HepG2 (cell line): ENCODE data around the gene LHX1. TPM values are rescaled to one million over a fixed set of nuclear protein-coding genes. Genes with fewer than 3 reads are reported as not detected.

Experiments
- ATAC-seq: fragments of 200-7000 bp; cut with Tn5 transposase; 3 replicates; pipeline ENCODE4 v1.9.1; 2020; ENCODE audit warnings: mild to moderate bottlenecking, moderate library complexity
- BruUV-seq: library from RNA; stranded (reverse); fragments of 400-500 nt; replicated peaks from 2 replicates; lab custom pipeline; 2021; lab: Mats Ljungman, UMichigan
- CTCF ChIA-PET: fragments of 300-600 bp; formaldehyde crosslinking; extraction: SDS; loops from one replicate; lab custom pipeline; 2021; ENCODE audit warnings: low total read pairs, inconsistent platforms, low intra/inter-chr PET ratio; lab: Yijun Ruan, JAX
- POLR2A ChIA-PET: fragments of 350-600 bp; sonication (Branson Sonifier 250); formaldehyde crosslinking; loops from one replicate; lab custom pipeline; 2020; ENCODE audit warnings: antibody characterized with exemption, inconsistent platforms; lab: Yijun Ruan, JAX
- DNase-seq: peaks from one replicate; pipeline ENCODE4 v3.0.0-alpha.2; 2015; ENCODE audit warnings: low spot score
- FAIRE-seq: peaks from 3 replicates; lab custom pipeline; 2011; peaks lifted over from hg19 to GRCh38; lab: Jason Lieb, UNC
- H2AFZ ChIP-seq: one replicate; pipeline ENCODE4 v1.6.1; 2011; ENCODE audit warnings: low read length, inconsistent platforms
- H3K27ac ChIP-seq: fragments of 300-600 bp; 3 replicates; pipeline ENCODE4 v1.8.0; 2011; ENCODE audit warnings: mixed run types, mild to moderate bottlenecking, mixed read lengths, low read length, inconsistent platforms; ENCODE audit not compliant: insufficient read depth; ENCODE audit errors: extremely low read length
- H3K27me3 ChIP-seq, 2 experiments: fragments of 200-600 bp in 1 of 2; 2 replicates in 1 of 2; 3 replicates in 1 of 2; pipeline versions ENCODE4 v1.6.0 to v1.8.0; 2011; ENCODE audit warnings: low read length in 2 of 2, mild to moderate bottlenecking in 2 of 2, moderate library complexity in 2 of 2, inconsistent platforms in 1 of 2; ENCODE audit not compliant: insufficient read depth in 2 of 2, control insufficient read depth in 1 of 2
- H3K36me3 ChIP-seq, 2 experiments: fragments of 200-600 bp in 1 of 2; replicated peaks in 1 of 2; 2 replicates in 1 of 2; 3 replicates in 1 of 2; pipeline versions ENCODE4 v1.5.1 to v1.8.0; 2011; ENCODE audit warnings: low read length in 2 of 2, inconsistent platforms in 1 of 2; ENCODE audit not compliant: insufficient read depth in 2 of 2, control insufficient read depth in 1 of 2
- H3K4me1 ChIP-seq: 2 replicates; pipeline ENCODE4 v1.5.1; 2012; ENCODE audit warnings: low read length, inconsistent platforms; ENCODE audit not compliant: insufficient read depth
- H3K4me2 ChIP-seq: 2 replicates; pipeline ENCODE4 v1.6.0; 2011; ENCODE audit warnings: low read depth, low read length, inconsistent platforms
- H3K4me3 ChIP-seq, 3 experiments: fragments of 200-600 bp in 1 of 3; sonication (generic), shearing (Covaris generic) in 1 of 3; replicated peaks in 1 of 3; 2 replicates each; pipeline ENCODE4 v1.5.1; 2011 to 2016; ENCODE audit warnings: low read length in 3 of 3, inconsistent platforms in 2 of 3, low read depth in 2 of 3, mild to moderate bottlenecking in 2 of 3, control low read depth in 1 of 3, mixed read lengths in 1 of 3; ENCODE audit not compliant: insufficient read depth in 1 of 3
- H3K79me2 ChIP-seq: one replicate; pipeline ENCODE4 v1.6.1; 2011; ENCODE audit warnings: low read length, inconsistent platforms; ENCODE audit not compliant: insufficient read depth
- H3K9ac ChIP-seq: 2 replicates; pipeline ENCODE4 v1.6.0; 2011; ENCODE audit warnings: mild to moderate bottlenecking, low read depth, low read length, inconsistent platforms; ENCODE audit not compliant: insufficient read depth
- H3K9me3 ChIP-seq: 2 replicates; pipeline ENCODE4 v1.5.1; 2012; ENCODE audit warnings: mild to moderate bottlenecking, low read length
- H4K20me1 ChIP-seq: 2 replicates; pipeline ENCODE4 v1.6.0; 2011; ENCODE audit warnings: inconsistent platforms, mild to moderate bottlenecking, low read length, moderate library complexity; ENCODE audit not compliant: insufficient read depth
- ELF4 ChIP-seq: sonication (generic); formaldehyde crosslinking; IDR thresholded peaks from 2 replicates; pipeline ENCODE4 v1.5.0; 2020; ENCODE audit warnings: missing genetic modification reagents, mild to moderate bottlenecking, moderate library complexity, borderline replicate concordance
- FOXA1 ChIP-seq, 2 experiments: fragments of 450-650 bp in 1 of 2; sonication (generic) in 1 of 2; formaldehyde crosslinking in 1 of 2; IDR thresholded peaks; 2 replicates each; pipeline versions ENCODE4 v1.4.0 to v1.6.1; 2016 to 2020; ENCODE audit warnings: missing genetic modification reagents in 1 of 2
- GZF1 ChIP-seq: sonication (generic); formaldehyde crosslinking; IDR thresholded peaks from 2 replicates; pipeline ENCODE4 v1.5.1; 2020; ENCODE audit warnings: mild to moderate bottlenecking, missing genetic modification reagents
- KDM5A ChIP-seq: fragments of 200-600 bp; sonication (generic); IDR thresholded peaks from 2 replicates; pipeline ENCODE4 v1.7.0; 2018; ENCODE audit warnings: antibody characterized with exemption, mild to moderate bottlenecking, low read length, borderline replicate concordance
- MED1 ChIP-seq: sonication (generic); formaldehyde crosslinking; IDR thresholded peaks from 2 replicates; pipeline ENCODE4 v1.4.0; 2020; ENCODE audit warnings: missing genetic modification reagents
- NCOR1 ChIP-seq: fragments of 200-600 bp; sonication (generic); IDR thresholded peaks from 2 replicates; pipeline ENCODE4 v1.7.0; 2017; ENCODE audit warnings: antibody characterized with exemption, low read length, borderline replicate concordance
- NR2F2 ChIP-seq: IDR thresholded peaks from 2 replicates; pipeline ENCODE4 v1.6.1; 2012; ENCODE audit warnings: low read depth, inconsistent platforms, borderline replicate concordance
- PHB2 ChIP-seq: fragments of 450-650 bp; IDR thresholded peaks from 2 replicates; pipeline ENCODE4 v1.6.1; 2018; ENCODE audit not compliant: partially characterized antibody
- REPIN1 ChIP-seq: sonication (generic); formaldehyde crosslinking; IDR thresholded peaks from 2 replicates; pipeline ENCODE4 v1.8.0; 2022; ENCODE audit warnings: missing genetic modification reagents, low read depth, mild to moderate bottlenecking, borderline replicate concordance
- ZNF546 ChIP-seq: sonication (generic); formaldehyde crosslinking; conservative IDR thresholded peaks from 2 replicates; pipeline ENCODE4 v1.8.1; 2023; ENCODE audit warnings: mild to moderate bottlenecking, missing genetic modification reagents
- ZNF577 ChIP-seq: sonication (generic); formaldehyde crosslinking; IDR thresholded peaks from 2 replicates; pipeline ENCODE4 v1.4.0; 2020; ENCODE audit warnings: mild to moderate bottlenecking, low read depth, missing genetic modification reagents, borderline replicate concordance
- WGBS: methylation state at CpG from one replicate; pipeline ENCODE4 v1.1.6; 2017; ENCODE audit warnings: low lambda C conversion rate; 5-methylcytosine and 5-hydroxymethylcytosine counted together
- in situ Hi-C: cut with HindIII; loops from 2 replicates; pipeline ENCODE4 v1.10.0; 2017; ENCODE audit warnings: low pct_unique_long_range_greater_than_20kb; ENCODE audit not compliant: extremely low pct_ligation_motif_present
- intact Hi-C: fragments of 100-400 bp; cut with micrococcal nuclease; formaldehyde crosslinking; loops from one replicate; pipeline ENCODE4 v1.10.0; 2022; ENCODE audit not compliant: unreplicated experiment
- polyA plus RNA-seq, 8 experiments: library from polyadenylated mRNA; depleted of rRNA in 3 of 8; stranded (reverse) in 7 of 8; unstranded in 1 of 8; fragments of >200 nt; fragmentation: Illumina TruSeq in 4 of 8; extraction: Trizol in 4 of 8; gene quantifications; 2 replicates each; pipeline versions ENCODE4 v1.2.1 to v1.2.3, GENCODE V29; 2011 to 2016; ENCODE audit warnings: low read depth in 4 of 8, missing spikeins in 1 of 8, mixed read lengths in 1 of 8; ENCODE audit not compliant: insufficient read depth in 1 of 8
- total RNA-seq, 5 experiments: library from RNA; depleted of rRNA; stranded (reverse); fragments of >200 nt; fragmentation: Illumina TruSeq; extraction: Trizol; gene quantifications; 2 replicates each; pipeline ENCODE4 v1.2.3, GENCODE V29; 2016; ENCODE audit warnings: low read depth in 1 of 5
- TF ChIP-seq, protein P1 (sequence below): sonication (generic); formaldehyde crosslinking; IDR thresholded peaks from 2 replicates; pipeline ENCODE4 v1.5.1; 2020; ENCODE audit warnings: mild to moderate bottlenecking, missing genetic modification reagents
- TF ChIP-seq, protein P2 (sequence below): sonication (generic); formaldehyde crosslinking; IDR thresholded peaks from 2 replicates; pipeline ENCODE4 v1.4.0; 2020; ENCODE audit warnings: missing genetic modification reagents, borderline replicate concordance
- TF ChIP-seq, protein P3 (sequence below): sonication (generic); formaldehyde crosslinking; IDR thresholded peaks from 2 replicates; pipeline ENCODE4 v1.5.1; 2020; ENCODE audit warnings: mild to moderate bottlenecking, missing genetic modification reagents, moderate library complexity

Gene LHX1
- total and polyA plus RNA-seq, 2 of the 13 experiments (the other 11 are each of a cell fraction or from before 2014, with no cell fraction given) = not detected

DNA sequence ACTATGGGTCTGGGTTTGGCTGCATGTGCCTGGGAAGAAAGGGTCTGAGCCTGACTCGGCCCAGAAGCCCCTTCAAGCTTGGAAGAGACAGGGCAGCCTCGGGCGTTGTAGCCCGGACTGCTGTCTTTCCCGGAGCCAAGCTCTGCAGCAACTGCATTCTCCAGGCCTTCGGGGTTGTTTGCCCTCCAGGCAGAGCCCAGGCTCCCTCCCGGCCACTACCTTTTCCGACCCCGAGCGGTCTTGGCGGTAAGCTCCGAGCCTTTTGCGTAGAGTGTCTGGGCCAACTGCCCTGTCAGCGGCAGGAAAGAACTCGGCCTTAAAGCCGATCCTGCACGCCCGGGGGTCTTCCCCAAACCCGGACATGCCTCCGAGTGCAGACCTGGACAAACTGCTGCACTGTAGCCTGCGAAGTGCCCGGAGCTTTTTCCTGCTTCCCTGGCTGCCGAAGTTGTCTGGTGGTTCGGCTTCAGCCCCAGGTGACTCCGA lies 1.3 kb downstream of the LHX1 start:
- ChIA-PET POLR2A (interaction anchor here (1.8 kb wide), 1 partner anchor 10 kb away, joined by 7 read pairs; the partner anchor contains the start of gene AATF), CTCF (no interaction called here)
- Histone ChIP-seq H2AFZ (no peak overlapping the region), H3K79me2 (no peaks in the 10 kb centered on the region), H3K4me3 (peak overlapping the region in 1 of 3 experiments; percentile 58; a peak in 1 of 6 replicates), H3K27ac (no peak overlapping the region), H4K20me1 (peaks cover 21% of the 10 kb centered on the region; the same call in 1 of the 2 replicates), H3K36me3 (no peaks in the 10 kb centered on the region), H3K4me1 (peaks cover 54% of the 10 kb centered on the region), H3K4me2 (peak overlapping the region; percentile 52), H3K27me3 (peaks cover 44 to 88% of the 10 kb centered on the region in 2 experiments), H3K9ac (no peak overlapping the region), H3K9me3 (no peaks in the 10 kb centered on the region)
- WGBS = 30% methylated on average over 2 of the region's 25 CpGs
- FAIRE-seq = no peak
- no peak for DNase-seq
- peak; percentile 33 for ATAC-seq
- intact Hi-C loops = no loop called here
- in situ Hi-C loops = no loop called here
- no TSS peak for BruUV-seq
- TF ChIP-seq, protein P1, sequence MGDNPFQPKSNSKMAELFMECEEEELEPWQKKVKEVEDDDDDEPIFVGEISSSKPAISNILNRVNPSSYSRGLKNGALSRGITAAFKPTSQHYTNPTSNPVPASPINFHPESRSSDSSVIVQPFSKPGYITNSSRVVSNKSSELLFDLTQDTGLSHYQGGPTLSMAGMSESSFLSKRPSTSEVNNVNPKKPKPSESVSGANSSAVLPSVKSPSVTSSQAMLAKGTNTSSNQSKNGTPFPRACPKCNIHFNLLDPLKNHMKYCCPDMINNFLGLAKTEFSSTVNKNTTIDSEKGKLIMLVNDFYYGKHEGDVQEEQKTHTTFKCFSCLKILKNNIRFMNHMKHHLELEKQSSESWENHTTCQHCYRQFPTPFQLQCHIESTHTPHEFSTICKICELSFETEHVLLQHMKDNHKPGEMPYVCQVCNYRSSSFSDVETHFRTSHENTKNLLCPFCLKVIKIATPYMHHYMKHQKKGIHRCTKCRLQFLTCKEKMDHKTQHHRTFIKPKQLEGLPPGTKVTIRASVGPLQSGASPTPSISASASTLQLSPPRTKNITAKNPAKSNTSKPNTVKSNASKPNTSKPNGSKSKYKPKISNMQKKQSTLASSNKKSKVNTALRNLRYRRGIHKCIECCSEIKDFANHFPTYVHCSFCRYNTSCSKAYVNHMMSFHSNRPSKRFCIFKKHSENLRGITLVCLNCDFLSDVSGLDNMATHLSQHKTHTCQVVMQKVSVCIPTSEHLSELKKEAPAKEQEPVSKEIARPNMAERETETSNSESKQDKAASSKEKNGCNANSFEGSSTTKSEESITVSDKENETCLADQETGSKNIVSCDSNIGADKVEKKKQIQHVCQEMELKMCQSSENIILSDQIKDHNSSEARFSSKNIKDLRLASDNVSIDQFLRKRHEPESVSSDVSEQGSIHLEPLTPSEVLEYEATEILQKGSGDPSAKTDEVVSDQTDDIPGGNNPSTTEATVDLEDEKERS (CRISPR knock-in tag) = no peak
- no peak for TF ChIP-seq ELF4
- no peak for TF ChIP-seq ZNF577 (CRISPR knock-in tag)
- TF ChIP-seq ZNF546 (CRISPR knock-in tag) = no peak
- no peak for TF ChIP-seq MED1 (CRISPR knock-in tag)
- no peak for TF ChIP-seq KDM5A
- TF ChIP-seq GZF1 (CRISPR knock-in tag) = no peak
- TF ChIP-seq, protein P2, sequence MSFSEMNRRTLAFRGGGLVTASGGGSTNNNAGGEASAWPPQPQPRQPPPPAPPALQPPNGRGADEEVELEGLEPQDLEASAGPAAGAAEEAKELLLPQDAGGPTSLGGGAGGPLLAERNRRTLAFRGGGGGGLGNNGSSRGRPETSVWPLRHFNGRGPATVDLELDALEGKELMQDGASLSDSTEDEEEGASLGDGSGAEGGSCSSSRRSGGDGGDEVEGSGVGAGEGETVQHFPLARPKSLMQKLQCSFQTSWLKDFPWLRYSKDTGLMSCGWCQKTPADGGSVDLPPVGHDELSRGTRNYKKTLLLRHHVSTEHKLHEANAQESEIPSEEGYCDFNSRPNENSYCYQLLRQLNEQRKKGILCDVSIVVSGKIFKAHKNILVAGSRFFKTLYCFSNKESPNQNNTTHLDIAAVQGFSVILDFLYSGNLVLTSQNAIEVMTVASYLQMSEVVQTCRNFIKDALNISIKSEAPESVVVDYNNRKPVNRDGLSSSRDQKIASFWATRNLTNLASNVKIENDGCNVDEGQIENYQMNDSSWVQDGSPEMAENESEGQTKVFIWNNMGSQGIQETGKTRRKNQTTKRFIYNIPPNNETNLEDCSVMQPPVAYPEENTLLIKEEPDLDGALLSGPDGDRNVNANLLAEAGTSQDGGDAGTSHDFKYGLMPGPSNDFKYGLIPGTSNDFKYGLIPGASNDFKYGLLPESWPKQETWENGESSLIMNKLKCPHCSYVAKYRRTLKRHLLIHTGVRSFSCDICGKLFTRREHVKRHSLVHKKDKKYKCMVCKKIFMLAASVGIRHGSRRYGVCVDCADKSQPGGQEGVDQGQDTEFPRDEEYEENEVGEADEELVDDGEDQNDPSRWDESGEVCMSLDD (CRISPR knock-in tag) = no peak
- TF ChIP-seq REPIN1 (CRISPR knock-in tag) = no peak
- TF ChIP-seq, protein P3, sequence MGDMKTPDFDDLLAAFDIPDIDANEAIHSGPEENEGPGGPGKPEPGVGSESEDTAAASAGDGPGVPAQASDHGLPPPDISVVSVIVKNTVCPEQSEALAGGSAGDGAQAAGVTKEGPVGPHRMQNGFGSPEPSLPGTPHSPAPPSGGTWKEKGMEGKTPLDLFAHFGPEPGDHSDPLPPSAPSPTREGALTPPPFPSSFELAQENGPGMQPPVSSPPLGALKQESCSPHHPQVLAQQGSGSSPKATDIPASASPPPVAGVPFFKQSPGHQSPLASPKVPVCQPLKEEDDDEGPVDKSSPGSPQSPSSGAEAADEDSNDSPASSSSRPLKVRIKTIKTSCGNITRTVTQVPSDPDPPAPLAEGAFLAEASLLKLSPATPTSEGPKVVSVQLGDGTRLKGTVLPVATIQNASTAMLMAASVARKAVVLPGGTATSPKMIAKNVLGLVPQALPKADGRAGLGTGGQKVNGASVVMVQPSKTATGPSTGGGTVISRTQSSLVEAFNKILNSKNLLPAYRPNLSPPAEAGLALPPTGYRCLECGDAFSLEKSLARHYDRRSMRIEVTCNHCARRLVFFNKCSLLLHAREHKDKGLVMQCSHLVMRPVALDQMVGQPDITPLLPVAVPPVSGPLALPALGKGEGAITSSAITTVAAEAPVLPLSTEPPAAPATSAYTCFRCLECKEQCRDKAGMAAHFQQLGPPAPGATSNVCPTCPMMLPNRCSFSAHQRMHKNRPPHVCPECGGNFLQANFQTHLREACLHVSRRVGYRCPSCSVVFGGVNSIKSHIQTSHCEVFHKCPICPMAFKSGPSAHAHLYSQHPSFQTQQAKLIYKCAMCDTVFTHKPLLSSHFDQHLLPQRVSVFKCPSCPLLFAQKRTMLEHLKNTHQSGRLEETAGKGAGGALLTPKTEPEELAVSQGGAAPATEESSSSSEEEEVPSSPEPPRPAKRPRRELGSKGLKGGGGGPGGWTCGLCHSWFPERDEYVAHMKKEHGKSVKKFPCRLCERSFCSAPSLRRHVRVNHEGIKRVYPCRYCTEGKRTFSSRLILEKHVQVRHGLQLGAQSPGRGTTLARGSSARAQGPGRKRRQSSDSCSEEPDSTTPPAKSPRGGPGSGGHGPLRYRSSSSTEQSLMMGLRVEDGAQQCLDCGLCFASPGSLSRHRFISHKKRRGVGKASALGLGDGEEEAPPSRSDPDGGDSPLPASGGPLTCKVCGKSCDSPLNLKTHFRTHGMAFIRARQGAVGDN (CRISPR knock-in tag) = peak; percentile 11; the same call in 1 of the 2 replicates
- no peak for TF ChIP-seq FOXA1 (IDR thresholded peaks at IDR 0.05)
- TF ChIP-seq FOXA1 (CRISPR knock-in tag; IDR thresholded peaks at IDR 0.05) = no peak
- TF ChIP-seq PHB2 = no peak
- TF ChIP-seq NR2F2 = no peak
- no peak for TF ChIP-seq NCOR1
